Measurements from ENCODE around the gene ADCY3. TPM values are rescaled to one million over a fixed set of nuclear protein-coding genes. Genes with fewer than 3 reads are reported as not detected.

The ADCY3 gene
- total and polyA plus RNA-seq, 5 donors from 2014 or later = 3.8 to 67.6 (median 11.2) TPM

DNA sequence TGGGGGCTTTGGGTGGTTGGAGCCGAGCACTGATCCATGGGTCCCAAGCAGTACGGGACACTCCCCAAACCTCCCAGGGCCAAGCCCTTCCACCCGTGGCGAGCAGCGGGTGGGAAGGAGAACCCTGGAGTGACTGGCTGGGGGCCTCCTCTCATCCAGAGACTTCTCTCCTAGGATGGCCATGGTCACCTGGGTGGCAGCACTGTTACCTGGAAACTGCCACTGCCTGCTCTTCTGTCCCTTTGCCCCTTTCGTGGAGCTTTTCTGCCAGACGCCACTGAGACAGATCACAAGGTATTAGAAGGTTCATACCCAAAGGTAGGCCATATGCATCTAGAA lies 99.9 kb downstream of the ADCY3 start:
- Mint-ChIP-seq H3K36me3 (peaks cover 40% of the 10 kb centered on the region), H3K27me3 (no peaks in the 10 kb centered on the region), H3K4me3 (no peak overlapping the region), H3K27ac (no peak overlapping the region), H3K9me3 (no peaks in the 10 kb centered on the region), H3K4me1 (peaks cover 0 to 7% (median 3%) of the 10 kb centered on the region in 4 donors)
- ATAC-seq (ENCODE audit: low read depth in 2 of 2) (no peak), DNase-seq (no peak)
- Histone ChIP-seq H3K4me3 (ENCODE audit: low read depth, low read length) (no peak overlapping the region), H3K27ac (ENCODE audit: insufficient read depth, low read length, poor library complexity, severe bottlenecking) (no peak overlapping the region), H3K36me3 (ENCODE audit: control insufficient read depth, insufficient read depth, low read length) (peaks cover 54% of the 10 kb centered on the region), H3K4me1 (ENCODE audit: control insufficient read depth, insufficient read depth, low read length, poor library complexity, severe bottlenecking) (no peaks in the 10 kb centered on the region), H3K27me3 (ENCODE audit: control insufficient read depth, insufficient read depth, low read length) (no peaks in the 10 kb centered on the region), H3K9me3 (ENCODE audit: control insufficient read depth in 2 of 2, low read length in 2 of 2) (no peaks in the 10 kb centered on the region)

GRCh38 chr2:24819442-24820174 lies 100.4 kb downstream of the ADCY3 start:
- no peaks in the 10 kb centered on the region for H3K9me3 ChIP-seq (ENCODE audit: control insufficient read depth in 2 of 2, low read length in 2 of 2)
- DNase-seq = no peak
- Mint-ChIP-seq H3K4me1 (peaks cover 0 to 7% (median 3%) of the 10 kb centered on the region in 4 donors), H3K36me3 (peaks cover 40% of the 10 kb centered on the region), H3K4me3 (no peak overlapping the region), H3K27me3 (no peaks in the 10 kb centered on the region), H3K27ac (no peak overlapping the region), H3K9me3 (no peaks in the 10 kb centered on the region)
- no peak for ATAC-seq (ENCODE audit: low read depth in 2 of 2)
- H3K4me1 ChIP-seq (ENCODE audit: control insufficient read depth, insufficient read depth, low read length, poor library complexity, severe bottlenecking) = no peaks in the 10 kb centered on the region
- no peak overlapping the region for H3K4me3 ChIP-seq (ENCODE audit: low read depth, low read length)
- no peak overlapping the region for H3K27ac ChIP-seq (ENCODE audit: insufficient read depth, low read length, poor library complexity, severe bottlenecking)
- H3K36me3 ChIP-seq (ENCODE audit: control insufficient read depth, insufficient read depth, low read length) = peaks cover 54% of the 10 kb centered on the region
- no peaks in the 10 kb centered on the region for H3K27me3 ChIP-seq (ENCODE audit: control insufficient read depth, insufficient read depth, low read length)

- Mint-ChIP-seq H3K27me3 (no peaks in the 10 kb centered on the region), H3K36me3 (peaks cover 45% of the 10 kb centered on the region), H3K4me1 (peaks cover 0 to 7% (median 5%) of the 10 kb centered on the region in 4 donors), H3K27ac (peak overlapping the region in 1 of 3 donors; percentile 56), H3K9me3 (no peaks in the 10 kb centered on the region), H3K4me3 (no peak overlapping the region)
- ATAC-seq (ENCODE audit: low read depth in 2 of 2) = no peak
- Histone ChIP-seq H3K4me3 (ENCODE audit: low read depth, low read length) (no peak overlapping the region), H3K9me3 (ENCODE audit: control insufficient read depth in 2 of 2, low read length in 2 of 2) (no peaks in the 10 kb centered on the region), H3K27ac (ENCODE audit: insufficient read depth, low read length, poor library complexity, severe bottlenecking) (no peak overlapping the region), H3K36me3 (ENCODE audit: control insufficient read depth, insufficient read depth, low read length) (peaks cover 54% of the 10 kb centered on the region), H3K27me3 (ENCODE audit: control insufficient read depth, insufficient read depth, low read length) (no peaks in the 10 kb centered on the region), H3K4me1 (ENCODE audit: control insufficient read depth, insufficient read depth, low read length, poor library complexity, severe bottlenecking) (no peaks in the 10 kb centered on the region)
- peak in 1 of 3 donors; percentile 14 for DNase-seq
Measured at GRCh38 chr2:24818721-24819167, 101.3 kb downstream of the ADCY3 start.

DNA sequence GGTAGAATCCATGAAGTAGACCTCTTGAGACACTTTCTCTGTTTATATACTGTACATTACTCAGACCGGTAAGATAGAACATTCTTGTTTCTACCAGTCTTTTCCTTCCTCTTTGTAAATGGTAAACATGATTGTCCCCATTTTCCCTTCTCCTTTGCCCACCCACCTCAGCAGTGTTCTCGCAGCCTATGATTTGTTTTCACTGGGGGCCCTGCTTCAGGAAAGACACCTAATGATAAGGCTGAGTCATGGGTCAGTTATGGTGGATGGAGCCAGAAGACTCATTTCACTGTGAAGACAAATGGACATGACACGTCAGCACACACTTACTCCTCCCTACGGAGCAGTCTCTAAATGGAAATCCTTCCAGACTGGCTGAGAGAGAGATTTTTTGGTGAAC lies 103.2 kb downstream of the ADCY3 start:
- H3K27ac Mint-ChIP-seq = peak overlapping the region in 2 of 3 donors; percentile 14 to 41
- H3K36me3 Mint-ChIP-seq = peaks cover 45% of the 10 kb centered on the region
- H3K27me3 Mint-ChIP-seq = no peaks in the 10 kb centered on the region
- H3K4me3 ChIP-seq (ENCODE audit: low read depth, low read length) = no peak overlapping the region
- H3K4me3 Mint-ChIP-seq = no peak overlapping the region
- peaks cover 0 to 11% (median 6%) of the 10 kb centered on the region in 4 donors for H3K4me1 Mint-ChIP-seq
- H3K9me3 Mint-ChIP-seq = no peaks in the 10 kb centered on the region
- no peak overlapping the region for H3K27ac ChIP-seq (ENCODE audit: insufficient read depth, low read length, poor library complexity, severe bottlenecking)
- H3K4me1 ChIP-seq (ENCODE audit: control insufficient read depth, insufficient read depth, low read length, poor library complexity, severe bottlenecking) = no peaks in the 10 kb centered on the region
- ATAC-seq (ENCODE audit: low read depth in 2 of 2) (no peak), DNase-seq (no peak)
- no peaks in the 10 kb centered on the region for H3K9me3 ChIP-seq (ENCODE audit: control insufficient read depth in 2 of 2, low read length in 2 of 2)
- H3K27me3 ChIP-seq (ENCODE audit: control insufficient read depth, insufficient read depth, low read length) = no peaks in the 10 kb centered on the region
- H3K36me3 ChIP-seq (ENCODE audit: control insufficient read depth, insufficient read depth, low read length) = peaks cover 51% of the 10 kb centered on the region

- H3K4me1 ChIP-seq (ENCODE audit: control insufficient read depth, insufficient read depth, low read length, poor library complexity, severe bottlenecking) = no peaks in the 10 kb centered on the region
- H3K4me3 Mint-ChIP-seq = no peak overlapping the region
- H3K27ac ChIP-seq (ENCODE audit: insufficient read depth, low read length, poor library complexity, severe bottlenecking) = no peak overlapping the region
- H3K4me3 ChIP-seq (ENCODE audit: low read depth, low read length) = no peak overlapping the region
- H3K27me3 Mint-ChIP-seq = no peaks in the 10 kb centered on the region
- peaks cover 0 to 11% (median 6%) of the 10 kb centered on the region in 4 donors for H3K4me1 Mint-ChIP-seq
- peaks cover 41% of the 10 kb centered on the region for H3K36me3 Mint-ChIP-seq
- ATAC-seq (ENCODE audit: low read depth in 2 of 2) (no peak), DNase-seq (no peak)
- H3K27ac Mint-ChIP-seq = peak overlapping the region in 2 of 3 donors; percentile 14 to 74
- no peaks in the 10 kb centered on the region for H3K27me3 ChIP-seq (ENCODE audit: control insufficient read depth, insufficient read depth, low read length)
- peaks cover 47% of the 10 kb centered on the region for H3K36me3 ChIP-seq (ENCODE audit: control insufficient read depth, insufficient read depth, low read length)
- H3K9me3 Mint-ChIP-seq = no peaks in the 10 kb centered on the region
- H3K9me3 ChIP-seq (ENCODE audit: control insufficient read depth in 2 of 2, low read length in 2 of 2) = no peaks in the 10 kb centered on the region
Measured at GRCh38 chr2:24816404-24816803, 103.6 kb downstream of the ADCY3 start.

DNA sequence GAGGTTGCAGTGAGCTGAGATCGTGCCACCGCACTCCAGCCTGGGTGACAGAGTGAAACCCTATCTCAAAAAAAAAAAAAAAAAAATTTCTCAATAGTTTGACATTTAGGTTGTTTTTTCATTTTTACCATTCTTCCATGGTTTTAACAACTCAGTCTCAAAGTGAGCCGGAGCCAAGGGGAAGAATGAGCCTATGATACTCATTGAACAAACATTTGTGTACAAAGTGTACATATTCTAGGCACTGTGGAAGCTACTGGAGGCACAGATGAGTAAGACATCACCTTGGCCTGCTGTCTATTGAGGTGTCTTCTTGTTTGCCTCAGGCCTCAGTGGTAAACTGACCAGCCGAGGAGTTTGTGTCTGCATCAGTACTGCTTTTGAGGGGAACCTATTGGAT lies 104.9 kb downstream of the ADCY3 start:
- no peak for DNase-seq
- no peak for ATAC-seq (ENCODE audit: low read depth in 2 of 2)
- H3K36me3 ChIP-seq (ENCODE audit: control insufficient read depth, insufficient read depth, low read length) = peaks cover 35% of the 10 kb centered on the region
- Mint-ChIP-seq H3K27me3 (no peaks in the 10 kb centered on the region), H3K4me1 (peaks cover 0 to 11% (median 6%) of the 10 kb centered on the region in 4 donors), H3K36me3 (peaks cover 29% of the 10 kb centered on the region), H3K9me3 (no peaks in the 10 kb centered on the region), H3K27ac (peak overlapping the region in 1 of 3 donors; percentile 76), H3K4me3 (no peak overlapping the region)
- H3K9me3 ChIP-seq (ENCODE audit: control insufficient read depth in 2 of 2, low read length in 2 of 2) = no peaks in the 10 kb centered on the region
- no peak overlapping the region for H3K27ac ChIP-seq (ENCODE audit: insufficient read depth, low read length, poor library complexity, severe bottlenecking)
- no peaks in the 10 kb centered on the region for H3K27me3 ChIP-seq (ENCODE audit: control insufficient read depth, insufficient read depth, low read length)
- no peaks in the 10 kb centered on the region for H3K4me1 ChIP-seq (ENCODE audit: control insufficient read depth, insufficient read depth, low read length, poor library complexity, severe bottlenecking)
- H3K4me3 ChIP-seq (ENCODE audit: low read depth, low read length) = no peak overlapping the region

DNA sequence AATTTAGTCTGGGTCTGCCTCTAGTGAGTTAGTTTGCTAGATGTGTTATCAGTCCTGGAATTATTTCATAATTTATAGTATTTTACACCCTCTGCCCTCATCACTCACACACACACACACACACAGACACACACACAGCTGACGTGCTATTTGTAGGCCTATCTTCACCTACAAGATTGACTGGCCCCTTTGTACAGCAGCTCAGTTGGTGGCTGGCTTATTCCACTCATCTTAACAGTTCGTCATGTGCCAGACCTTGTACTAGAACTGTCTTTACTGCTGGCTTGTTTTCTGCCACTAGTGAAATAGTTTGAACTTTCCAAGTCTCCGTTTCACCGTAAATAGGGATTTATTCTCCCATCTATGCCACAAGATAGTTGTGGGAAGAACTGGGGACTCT lies 105.5 kb downstream of the ADCY3 start:
- DNase-seq (no peak), ATAC-seq (ENCODE audit: low read depth in 2 of 2) (no peak)
- Histone ChIP-seq H3K27ac (ENCODE audit: insufficient read depth, low read length, poor library complexity, severe bottlenecking) (no peak overlapping the region), H3K4me1 (ENCODE audit: control insufficient read depth, insufficient read depth, low read length, poor library complexity, severe bottlenecking) (peaks cover 4% of the 10 kb centered on the region), H3K36me3 (ENCODE audit: control insufficient read depth, insufficient read depth, low read length) (peaks cover 31% of the 10 kb centered on the region), H3K27me3 (ENCODE audit: control insufficient read depth, insufficient read depth, low read length) (no peaks in the 10 kb centered on the region), H3K4me3 (ENCODE audit: low read depth, low read length) (no peak overlapping the region), H3K9me3 (ENCODE audit: control insufficient read depth in 2 of 2, low read length in 2 of 2) (no peaks in the 10 kb centered on the region)
- no peaks in the 10 kb centered on the region for H3K9me3 Mint-ChIP-seq
- no peak overlapping the region for H3K4me3 Mint-ChIP-seq
- H3K27me3 Mint-ChIP-seq = no peaks in the 10 kb centered on the region
- H3K36me3 Mint-ChIP-seq = peaks cover 28% of the 10 kb centered on the region
- H3K27ac Mint-ChIP-seq = no peak overlapping the region
- peaks cover 2 to 13% (median 8%) of the 10 kb centered on the region in 4 donors for H3K4me1 Mint-ChIP-seq

- no peaks in the 10 kb centered on the region for H3K9me3 ChIP-seq (ENCODE audit: control insufficient read depth in 2 of 2, low read length in 2 of 2)
- no peak for ATAC-seq (ENCODE audit: low read depth in 2 of 2)
Measured at GRCh38 chr2:24813691-24814137, 106.3 kb downstream of the ADCY3 start.

More at GRCh38 chr2:24813691-24814137, 106.3 kb downstream of the ADCY3 start:
- Mint-ChIP-seq H3K4me3 (no peak overlapping the region), H3K9me3 (no peaks in the 10 kb centered on the region), H3K36me3 (peaks cover 26% of the 10 kb centered on the region), H3K27ac (peak overlapping the region in 1 of 3 donors; percentile 66), H3K4me1 (peaks cover 10 to 19% (median 15%) of the 10 kb centered on the region in 4 donors), H3K27me3 (no peaks in the 10 kb centered on the region)
- H3K4me1 ChIP-seq (ENCODE audit: control insufficient read depth, insufficient read depth, low read length, poor library complexity, severe bottlenecking) = peaks cover 10% of the 10 kb centered on the region
- H3K4me3 ChIP-seq (ENCODE audit: low read depth, low read length) = no peak overlapping the region
- H3K27ac ChIP-seq (ENCODE audit: insufficient read depth, low read length, poor library complexity, severe bottlenecking) = no peak overlapping the region
- no peak for DNase-seq
- H3K36me3 ChIP-seq (ENCODE audit: control insufficient read depth, insufficient read depth, low read length) = peaks cover 24% of the 10 kb centered on the region
- H3K27me3 ChIP-seq (ENCODE audit: control insufficient read depth, insufficient read depth, low read length) = no peaks in the 10 kb centered on the region

Measured in CD4-positive, CD25-positive, alpha-beta regulatory T cell (primary cell).